Uterus (tissue), 2 donors: ENCODE measurements around the gene GP2.

Experiments
- CTCF ChIP-seq, 4 experiments: fragments of 200-600 bp in 2 of 4; fragments of 450-650 bp in 2 of 4; sonication (generic) in 2 of 4; IDR thresholded peaks; one replicate each; pipeline ENCODE4 v1.5.1; 2016 to 2019; ENCODE audit warnings: antibody characterized with exemption in 4 of 4, mild to moderate bottlenecking in 2 of 4, moderate library complexity in 1 of 4
- POLR2A ChIP-seq, 2 donors: fragments of 450-650 bp; IDR thresholded peaks; one replicate each; pipeline ENCODE4 v1.6.1; 2016; ENCODE audit warnings: antibody characterized with exemption in 2 of 2, mild to moderate bottlenecking in 1 of 2, moderate library complexity in 1 of 2

GRCh38 chr16:20309786-20310185, 17.5 kb downstream of the GP2 start:
- TF ChIP-seq CTCF (IDR thresholded peaks at IDR 0.05) (no peak), POLR2A (IDR thresholded peaks at IDR 0.05) (no peak)
